Measurements from ENCODE around the gene NPDC1.
A peak's percentile ranks its signal among the peaks of the same experiment; 100 is the strongest.

NPDC1 gene

GRCh38 chr9:137046088-137046787 lies at the start of gene NPDC1:
NPDC1 (minus strand) TSS chr9:137046177; CDS start chr9:137045989, 188 bp downstream.
- DNase-seq = peak; percentile 93

GRCh38 chr9:137089232-137089947 lies 43.4 kb upstream of the NPDC1 start:
- DNase-seq = no peak

GRCh38 chr9:137088121-137088520 lies 42.1 kb upstream of the NPDC1 start:
- DNase-seq = no peak

- DNase-seq = no peak
Observed at GRCh38 chr9:137087409-137087925, 41.5 kb upstream of the NPDC1 start.

GRCh38 chr9:137086531-137087408 lies 40.8 kb upstream of the NPDC1 start, which contains the start of gene MAN1B1:
MAN1B1 (plus strand) TSS chr9:137086985; CDS start chr9:137087000, 15 bp downstream.
- DNase-seq = peak; percentile 100

GRCh38 chr9:137085920-137086530 lies 40.0 kb upstream of the NPDC1 start:
- DNase-seq = peak; percentile 76

- no peak for DNase-seq
Observed at GRCh38 chr9:137084526-137084925, 38.5 kb upstream of the NPDC1 start.

GRCh38 chr9:137083394-137084004 lies 37.5 kb upstream of the NPDC1 start:
- DNase-seq = no peak

GRCh38 chr9:137082925-137083290 lies 36.9 kb upstream of the NPDC1 start:
- DNase-seq = no peak

GRCh38 chr9:137082222-137082924 lies 36.4 kb upstream of the NPDC1 start:
- DNase-seq = no peak

GRCh38 chr9:137080260-137081122 lies 34.5 kb upstream of the NPDC1 start:
- DNase-seq = no peak

- DNase-seq = no peak
Observed at GRCh38 chr9:137079401-137079787, 33.4 kb upstream of the NPDC1 start.

- DNase-seq = no peak
Observed at GRCh38 chr9:137078701-137079400, 32.9 kb upstream of the NPDC1 start.

GRCh38 chr9:137077758-137078693 lies 32.0 kb upstream of the NPDC1 start:
- DNase-seq = peak; percentile 74

GRCh38 chr9:137077010-137077747 lies 31.2 kb upstream of the NPDC1 start, which contains the start of gene UAP1L1:
UAP1L1 (plus strand) TSS chr9:137077517; CDS start chr9:137077533, 16 bp downstream.
- peak; percentile 84 for DNase-seq

- no peak for DNase-seq
Observed at GRCh38 chr9:137076636-137077009, 30.6 kb upstream of the NPDC1 start.

GRCh38 chr9:137075275-137075775 lies 29.3 kb upstream of the NPDC1 start:
- DNase-seq = no peak

Measured in activated effector memory CD4-positive, alpha-beta T cell treated with anti-CD3 and anti-CD28 coated beads, Interleukin-2, amount 50 U/mL, for 16 hours (primary cell).